Stomach smooth muscle (tissue), 2 donors: ENCODE measurements around the gene TTC31.
"Not testable (repeated sequence)": the region's sequence is repeated elsewhere in the genome, so short reads cannot be mapped to it uniquely, and the experiment has no call there.

Source experiments
- H3K27ac ChIP-seq: one replicate; pipeline ENCODE4 v1.7.0; 2013; ENCODE audit warnings: mild to moderate bottlenecking, low read length, inconsistent platforms
- H3K27me3 ChIP-seq, 2 donors: one replicate each; pipeline ENCODE4 v1.7.0; 2013; ENCODE audit warnings: low read length in 2 of 2; ENCODE audit not compliant: insufficient read depth in 2 of 2, control insufficient read depth in 1 of 2
- H3K36me3 ChIP-seq, 2 donors: one replicate each; pipeline ENCODE4 v1.7.0; 2013; ENCODE audit warnings: low read length in 2 of 2; ENCODE audit not compliant: control insufficient read depth in 2 of 2, insufficient read depth in 2 of 2
- H3K4me1 ChIP-seq: one replicate; pipeline ENCODE4 v1.7.0; 2013; ENCODE audit warnings: low read length; ENCODE audit not compliant: control insufficient read depth, insufficient read depth
- H3K4me3 ChIP-seq, 2 donors: one replicate each; pipeline ENCODE4 v1.7.0; 2013; ENCODE audit warnings: low read length in 2 of 2
- H3K9ac ChIP-seq, 2 donors: one replicate each; pipeline ENCODE4 v1.7.0; 2013; ENCODE audit warnings: low read length in 2 of 2, mild to moderate bottlenecking in 1 of 2
- H3K9me3 ChIP-seq, 2 donors: one replicate each; pipeline ENCODE4 v1.7.0; 2013; ENCODE audit warnings: low read length in 2 of 2; ENCODE audit not compliant: control insufficient read depth in 2 of 2
- donor health status: healthy.
- donor health status: Pancreatic carcinoma.

The TTC31 gene

DNA sequence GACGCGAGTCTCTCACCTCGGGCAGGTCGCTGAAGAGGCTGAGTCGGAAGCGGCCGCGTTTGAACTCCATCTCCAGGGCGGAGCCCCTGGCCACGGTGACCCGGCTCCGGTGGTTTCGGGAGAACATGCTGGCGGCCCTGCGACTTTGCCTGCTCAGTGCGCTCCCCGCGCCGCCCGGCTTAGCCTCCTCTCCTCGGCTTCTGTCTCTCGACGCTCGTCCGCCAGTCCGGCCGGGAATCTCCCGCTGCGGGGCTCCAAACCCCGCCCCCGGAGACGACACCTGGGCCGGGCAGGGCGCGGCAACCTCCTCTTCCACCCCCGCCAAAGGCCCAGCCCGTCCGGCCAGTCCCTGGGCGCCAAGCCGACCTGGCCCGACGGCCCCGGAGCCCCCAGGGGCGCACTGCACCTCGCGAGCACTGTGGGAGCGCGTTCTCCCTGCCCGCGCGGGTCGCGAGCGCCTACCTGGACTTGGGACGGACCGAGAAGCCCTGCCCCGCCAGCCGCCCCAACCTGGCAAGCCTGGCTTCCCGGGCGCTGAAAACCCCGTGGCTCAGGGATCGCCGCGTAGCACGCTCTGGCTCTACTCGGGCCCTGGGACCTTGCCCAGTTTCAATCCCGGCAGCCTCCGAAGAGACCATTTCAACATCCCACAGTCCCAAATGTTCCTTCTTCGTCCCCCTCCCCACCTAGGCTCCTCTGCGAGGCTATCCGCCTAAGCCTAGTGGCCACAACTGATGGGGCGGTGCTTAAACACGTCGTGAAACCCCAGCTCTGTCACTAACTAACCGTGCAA, 41.0 kb upstream of the TTC31 start, which contains the start of gene RTKN:
TSS of gene RTKN (minus strand) at position 248 of the 793 bp plus-strand sequence. CDS start at position 127, 121 bp downstream.
- Histone ChIP-seq H3K9ac (peak within 1 kb of the TSS; percentile 65 to 73), H3K27me3 (peaks cover 5 to 22% of the 10 kb centered on the region in 2 donors), H3K9me3 (no peaks in the 10 kb centered on the region), H3K27ac (no peak within 1 kb of the TSS), H3K4me1 (peaks cover 41% of the 10 kb centered on the region), H3K4me3 (peak within 1 kb of the TSS; percentile 79 to 81), H3K36me3 (no peaks in the 10 kb centered on the region)

DNA sequence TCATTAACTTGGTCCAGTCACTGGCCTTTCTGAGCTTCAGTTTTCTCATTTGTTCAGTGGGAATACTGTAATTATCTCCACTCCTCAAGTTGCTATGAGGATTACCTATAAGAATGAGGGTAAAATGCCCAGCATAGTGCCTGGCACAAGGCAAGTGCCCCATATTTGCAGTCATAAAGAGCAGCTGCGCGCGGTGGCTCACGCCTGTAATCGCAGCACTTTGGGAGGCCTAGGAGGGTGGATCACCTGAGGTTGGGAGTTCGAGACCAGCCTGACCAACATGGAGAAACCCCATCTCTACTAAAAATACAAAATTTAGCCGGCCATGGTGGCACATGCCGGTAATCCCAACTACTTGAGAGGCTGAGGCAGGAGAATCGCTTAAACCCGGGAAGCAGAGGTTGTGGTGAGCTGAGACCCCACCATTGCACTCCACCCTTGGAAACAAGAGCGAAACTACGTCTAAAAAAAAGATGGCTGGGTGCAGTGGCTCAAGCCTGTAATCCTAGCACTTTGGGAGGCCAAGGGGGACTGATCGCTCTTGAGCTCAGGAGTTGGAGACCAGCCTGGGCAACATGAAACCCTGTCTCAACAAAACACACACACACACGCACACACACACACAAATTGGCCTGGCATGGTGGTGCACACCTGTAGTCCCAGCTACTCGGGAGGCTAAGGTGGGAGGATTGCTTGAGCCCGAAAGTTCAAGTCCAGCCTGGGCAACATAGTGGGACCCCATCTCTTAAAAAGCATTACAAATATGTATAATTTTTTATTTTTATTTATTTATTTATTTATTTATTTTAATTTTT, 40.2 kb upstream of the TTC31 start:
- H3K9ac ChIP-seq, H3K9me3 ChIP-seq: not testable (repeated sequence)
- peaks cover 5 to 22% of the 10 kb centered on the region in 2 donors for H3K27me3 ChIP-seq

DNA sequence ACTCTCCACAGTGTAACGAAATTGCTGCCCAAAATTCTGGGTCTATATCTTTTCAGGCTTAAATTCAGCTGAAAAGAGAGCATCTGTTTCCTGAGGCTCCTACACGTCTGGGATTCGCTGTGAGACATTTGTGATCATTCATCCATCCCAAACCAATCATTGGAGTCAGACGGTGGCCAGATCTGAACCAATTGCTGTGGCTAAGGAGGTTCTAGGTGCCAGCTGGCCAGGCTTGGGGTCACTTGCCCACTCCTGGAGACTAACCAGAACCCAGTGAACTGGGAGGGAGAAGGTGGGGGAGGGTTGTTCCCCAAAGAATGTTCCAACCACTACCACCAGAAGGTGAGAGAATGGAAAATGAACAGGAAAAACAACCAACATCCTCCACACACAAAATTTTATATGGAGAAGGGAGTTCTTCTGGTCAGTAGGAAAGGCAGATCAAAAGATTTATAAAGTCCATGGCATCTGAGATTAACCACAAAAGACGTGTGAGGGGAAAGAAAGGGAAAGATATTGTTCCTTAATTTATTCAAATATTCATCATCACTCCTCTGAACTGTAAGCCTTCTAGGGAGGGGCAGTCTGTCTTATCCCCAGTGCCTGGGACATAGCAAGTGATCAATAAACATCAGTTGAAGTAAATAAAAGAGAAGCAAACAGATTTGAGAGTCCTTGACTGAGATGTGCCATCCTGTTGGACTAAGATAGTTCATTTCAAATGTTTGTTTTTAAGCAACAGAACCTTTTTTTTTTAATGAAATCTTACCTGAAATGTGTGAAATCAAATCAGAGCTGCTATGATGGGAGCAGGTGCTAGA, 38.2 kb upstream of the TTC31 start:
- no peak overlapping the region for H3K27ac ChIP-seq

More for the DNA sequence above, 40.2 kb upstream of the TTC31 start:
- H3K4me1 ChIP-seq, result peaks cover 41% of the 10 kb centered on the region
- H3K27ac ChIP-seq, H3K4me3 ChIP-seq, H3K36me3 ChIP-seq: not testable (repeated sequence)

DNA sequence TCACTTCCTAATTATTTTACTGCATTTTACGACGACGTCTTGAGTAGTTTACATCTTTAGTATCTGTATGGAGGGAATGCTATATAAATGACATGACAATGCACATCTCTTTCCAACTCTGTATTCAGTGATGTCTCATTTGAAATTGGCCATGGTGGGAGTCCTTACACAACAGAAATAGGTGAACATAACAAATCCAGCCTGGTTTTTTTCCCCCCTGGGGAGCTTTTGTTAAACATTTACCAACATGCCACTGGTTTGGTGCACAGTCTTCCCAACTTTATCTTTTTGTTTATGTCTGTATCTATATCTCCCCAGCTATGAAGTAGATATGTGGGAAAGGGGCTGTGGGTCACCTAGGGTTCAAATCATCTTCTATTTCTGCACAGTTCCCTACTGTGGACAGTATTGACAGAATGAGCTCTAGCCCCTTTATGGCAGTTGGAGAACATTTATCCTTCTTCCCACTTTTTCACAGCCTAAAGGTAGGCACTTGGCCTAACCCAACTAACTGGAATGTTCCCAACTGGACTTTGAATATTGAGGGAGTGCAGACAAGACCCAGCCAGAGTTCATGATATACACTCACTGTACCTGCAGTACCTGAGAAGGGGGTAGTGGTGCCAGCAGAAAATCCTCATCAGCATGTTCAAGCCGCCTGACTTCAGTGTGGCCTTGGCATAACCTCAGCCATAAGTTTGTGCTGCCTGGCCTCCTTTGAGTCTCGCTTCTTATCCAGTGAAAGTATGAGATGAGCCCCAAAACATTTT, 35.5 kb upstream of the TTC31 start:
- H3K4me1 ChIP-seq, result no peaks in the 10 kb centered on the region
- no peak overlapping the region for H3K4me3 ChIP-seq
- H3K27ac ChIP-seq, result no peak overlapping the region
- no peaks in the 10 kb centered on the region for H3K36me3 ChIP-seq
- peaks cover under 1 to 5% of the 10 kb centered on the region in 2 donors for H3K27me3 ChIP-seq
- no peaks in the 10 kb centered on the region for H3K9me3 ChIP-seq
- no peak overlapping the region for H3K9ac ChIP-seq

More for the DNA sequence above, 38.2 kb upstream of the TTC31 start:
- no peaks in the 10 kb centered on the region for H3K36me3 ChIP-seq
- H3K9ac ChIP-seq, result no peak overlapping the region
- no peaks in the 10 kb centered on the region for H3K9me3 ChIP-seq
- peaks cover 5 to 22% of the 10 kb centered on the region in 2 donors for H3K27me3 ChIP-seq
- peaks cover 23% of the 10 kb centered on the region for H3K4me1 ChIP-seq
- H3K4me3 ChIP-seq, result no peak overlapping the region

DNA sequence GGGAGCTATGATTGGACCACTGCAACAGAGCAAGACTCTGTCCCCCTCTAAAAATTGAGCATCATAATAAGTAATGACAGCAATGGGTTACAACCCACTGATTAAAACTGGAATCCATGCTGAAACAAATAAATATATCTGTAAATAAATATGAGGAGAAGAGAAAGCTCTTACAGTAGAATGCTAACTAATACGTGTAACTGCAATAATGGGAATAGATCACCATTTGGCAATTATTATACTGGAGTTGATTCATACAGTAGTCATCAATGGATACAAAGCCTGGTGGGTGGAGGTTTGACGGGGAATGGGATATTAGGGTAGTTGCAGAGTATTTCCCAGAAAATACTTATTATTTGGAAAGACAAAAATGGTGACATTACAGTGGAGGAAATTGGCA, 34.1 kb upstream of the TTC31 start:
- H3K27ac ChIP-seq, result no peak overlapping the region
- no peaks in the 10 kb centered on the region for H3K36me3 ChIP-seq
- no peaks in the 10 kb centered on the region for H3K4me1 ChIP-seq
- H3K27me3 ChIP-seq, result peaks cover 0 to 4% of the 10 kb centered on the region in 2 donors
- H3K9ac ChIP-seq, result no peak overlapping the region
- no peaks in the 10 kb centered on the region for H3K9me3 ChIP-seq
- no peak overlapping the region for H3K4me3 ChIP-seq

DNA sequence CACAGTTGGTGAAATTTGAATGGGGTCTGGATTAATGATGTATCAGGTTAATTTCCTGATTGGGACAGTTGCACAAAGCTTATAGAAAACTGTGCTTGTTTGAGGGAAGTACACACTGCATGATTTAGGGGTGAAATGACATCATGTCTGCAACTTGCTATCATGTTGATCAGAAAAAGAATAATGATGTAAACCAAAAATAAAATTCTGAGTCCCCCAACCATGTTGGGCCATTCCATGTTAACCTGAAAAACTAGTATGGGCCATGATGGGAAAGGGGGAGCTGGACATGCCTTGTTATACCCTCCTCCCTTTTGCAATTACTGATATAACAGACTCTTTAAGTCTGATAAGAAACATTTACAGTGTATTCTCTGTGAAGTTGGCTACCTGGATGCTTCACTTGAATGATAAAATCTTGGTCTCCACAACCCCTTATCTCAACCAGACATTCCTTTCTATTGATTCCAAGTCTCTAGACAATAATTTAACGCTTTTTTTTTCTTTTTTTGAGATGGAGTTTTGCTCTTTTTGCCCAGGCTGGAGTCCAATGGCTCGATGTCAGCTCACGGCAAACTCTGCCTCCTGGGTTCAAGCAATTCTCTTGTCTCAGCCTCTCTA, 32.2 kb upstream of the TTC31 start:
- peaks cover 12% of the 10 kb centered on the region for H3K4me1 ChIP-seq
- no peak overlapping the region for H3K27ac ChIP-seq
- H3K36me3 ChIP-seq, result no peaks in the 10 kb centered on the region
- H3K4me3 ChIP-seq, result no peak overlapping the region
- peaks cover 0 to 4% of the 10 kb centered on the region in 2 donors for H3K27me3 ChIP-seq
- H3K9ac ChIP-seq, result no peak overlapping the region
- no peaks in the 10 kb centered on the region for H3K9me3 ChIP-seq

DNA sequence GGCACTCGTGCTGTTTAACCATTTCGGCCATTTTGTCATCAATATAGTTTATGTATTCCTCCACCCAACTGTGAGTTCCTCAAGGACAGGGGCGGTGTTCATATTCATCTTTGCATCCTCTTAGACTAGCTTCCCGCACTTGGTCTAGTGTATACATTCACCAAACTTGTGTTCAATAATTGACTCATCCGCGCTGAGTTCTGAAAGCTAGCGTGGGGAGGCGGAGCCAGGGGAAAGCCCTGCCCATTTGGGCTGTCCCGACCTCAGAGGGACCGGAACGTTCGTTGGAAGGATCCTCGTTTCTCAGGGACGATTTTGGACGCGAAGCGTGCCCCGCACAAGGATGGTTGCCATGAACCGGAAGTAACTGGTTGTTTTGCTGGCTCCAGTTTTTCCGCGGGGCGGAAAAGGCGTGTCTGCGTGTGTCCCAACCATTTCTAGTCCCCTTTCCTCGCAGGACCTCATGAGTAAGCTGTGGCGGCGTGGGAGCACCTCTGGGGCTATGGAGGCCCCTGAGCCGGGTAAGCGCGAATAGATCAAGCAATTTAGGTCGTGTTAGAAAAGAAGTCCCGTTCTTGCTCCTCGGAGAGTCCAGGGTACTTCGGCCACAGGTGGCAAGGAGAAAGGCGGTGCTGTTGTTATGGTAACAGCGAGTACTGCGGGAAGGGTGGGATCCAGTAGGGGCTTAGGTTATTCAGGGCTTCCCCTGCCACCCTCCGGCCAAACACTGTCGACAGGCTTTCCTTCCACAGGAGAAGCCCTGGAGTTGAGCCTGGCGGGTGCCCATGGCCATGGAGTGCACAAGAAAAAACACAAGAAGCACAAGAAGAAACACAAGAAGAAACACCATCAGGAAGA, 28.0 kb upstream of the TTC31 start, which contains the start of gene INO80B:
TSS of gene INO80B (plus strand) at position 434 of the 858 bp plus-strand sequence. CDS start at position 464, 30 bp downstream.
- no peaks in the 10 kb centered on the region for H3K36me3 ChIP-seq
- peak within 1 kb of the TSS; percentile 82 for H3K9ac ChIP-seq
- H3K27ac ChIP-seq, result peak within 1 kb of the TSS; percentile 60
- no peaks in the 10 kb centered on the region for H3K9me3 ChIP-seq
- H3K4me3 ChIP-seq, result peak within 1 kb of the TSS; percentile 92 to 94
- H3K27me3 ChIP-seq, result peaks cover 0 to 4% of the 10 kb centered on the region in 2 donors
- H3K4me1 ChIP-seq, result peaks cover 40% of the 10 kb centered on the region

DNA sequence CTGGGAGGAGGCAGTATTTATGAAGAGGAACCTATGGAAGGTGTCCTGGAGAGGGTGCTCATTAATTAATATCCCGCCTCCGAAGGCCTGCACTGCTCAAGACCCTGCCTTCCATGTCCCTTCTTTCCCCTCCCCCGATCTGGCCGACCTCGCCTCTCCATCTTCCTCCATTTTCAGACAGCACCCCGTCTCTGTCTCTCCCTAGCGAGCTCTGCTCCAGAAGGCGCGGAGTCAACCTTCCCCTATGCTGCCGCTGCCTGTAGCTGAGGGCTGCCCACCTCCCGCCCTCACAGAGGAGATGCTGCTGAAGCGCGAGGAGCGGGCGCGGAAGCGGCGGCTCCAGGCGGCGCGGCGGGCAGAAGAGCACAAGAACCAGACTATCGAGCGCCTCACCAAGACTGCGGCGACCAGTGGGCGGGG, 25.7 kb upstream of the TTC31 start:
- H3K36me3 ChIP-seq, result peaks cover 0 to 6% of the 10 kb centered on the region in 2 donors
- H3K9me3 ChIP-seq, result no peaks in the 10 kb centered on the region
- H3K9ac ChIP-seq, result peak overlapping the region; percentile 60 to 92
- H3K27ac ChIP-seq, result peak overlapping the region; percentile 95
- H3K27me3 ChIP-seq, result peaks cover 0 to 4% of the 10 kb centered on the region in 2 donors
- H3K4me3 ChIP-seq, result peak overlapping the region; percentile 95 to 97
- peaks cover 40% of the 10 kb centered on the region for H3K4me1 ChIP-seq
